ENCODE measurements around the gene RRP1B. TPM values are rescaled to one million over a fixed set of nuclear protein-coding genes. Genes with fewer than 3 reads are reported as not detected.

Gene RRP1B
- total and polyA plus RNA-seq, 4 donors, result 7.3 to 12.6 (median 8.4) TPM

- peak; percentile 78 to 81 for TF ChIP-seq RXRA (IDR thresholded peaks at IDR 0.05)
- TF ChIP-seq HNF4A (conservative IDR thresholded peaks at IDR 0.05), result no peak
- WGBS, result 17% methylated on average over 7 of the region's 7 CpGs
- peaks cover 26 to 64% (median 48%) of the 10 kb centered on the region in 4 donors for H3K4me1 ChIP-seq (ENCODE audit: control insufficient read depth in 4 of 4, insufficient read depth in 4 of 4, low read length in 3 of 4)
- H3K27me3 ChIP-seq (ENCODE audit: control insufficient read depth in 4 of 4, insufficient read depth in 4 of 4, low read length in 3 of 4), result no peaks in the 10 kb centered on the region
- peak overlapping the region; percentile 57 to 81 for H3K9ac ChIP-seq (ENCODE audit: low read depth in 1 of 2, low read length in 2 of 2)
- H3K36me3 ChIP-seq (ENCODE audit: control insufficient read depth in 4 of 4, insufficient read depth in 3 of 4, low read depth in 1 of 4, low read length in 3 of 4), result peaks cover 0 to 4% (median 0%) of the 10 kb centered on the region in 4 donors
- H3K27ac ChIP-seq (ENCODE audit: low read depth in 1 of 2, low read length in 2 of 2), result peak overlapping the region; percentile 99
- DNase-seq (ENCODE audit: low spot score), result no peak
- H3K4me3 ChIP-seq (ENCODE audit: low read depth in 1 of 3, low read length in 3 of 3), result peak overlapping the region in 1 of 3 donors; percentile 42
- no peaks in the 10 kb centered on the region for H3K9me3 ChIP-seq (ENCODE audit: control insufficient read depth in 4 of 4, low read length in 3 of 4)
Observed at GRCh38 chr21:43728154-43728466, 68.8 kb downstream of the RRP1B start.

GRCh38 chr21:43728467-43729390 is 69.4 kb downstream of the RRP1B start:
- H3K9ac ChIP-seq (ENCODE audit: low read depth in 1 of 2, low read length in 2 of 2), result peak overlapping the region; percentile 73 to 81
- WGBS, result 21% methylated on average over 59 of the region's 59 CpGs
- H3K4me3 ChIP-seq (ENCODE audit: low read depth in 1 of 3, low read length in 3 of 3), result peak overlapping the region in 2 of 3 donors; percentile 17 to 42
- peak; percentile 87 for DNase-seq (ENCODE audit: low spot score)
- TF ChIP-seq RXRA (IDR thresholded peaks at IDR 0.05) (peak in 1 of 2 donors; percentile 77), CTCF (IDR thresholded peaks at IDR 0.05; ENCODE audit: low read depth, low read length, missing input control) (no peak), EGR1 (IDR thresholded peaks at IDR 0.05; ENCODE audit: low read depth in 2 of 2) (peak in 1 of 2 donors; percentile 78), GABPA (IDR thresholded peaks at IDR 0.05 in 1 of 2, conservative IDR thresholded peaks at IDR 0.05 in 1 of 2) (peak; percentile 70 to 84), YY1 (IDR thresholded peaks at IDR 0.05) (peak; percentile 67), REST (IDR thresholded peaks at IDR 0.05) (peak; percentile 90), RAD21 (IDR thresholded peaks at IDR 0.05) (peak; percentile 15 to 25), MAX (IDR thresholded peaks at IDR 0.05) (peak; percentile 72), ZBTB33 (IDR thresholded peaks at IDR 0.05) (no peak), FOXA2 (IDR thresholded peaks at IDR 0.05) (no peak), JUND (IDR thresholded peaks at IDR 0.05) (peak; percentile 85 to 96), SP1 (IDR thresholded peaks at IDR 0.05) (peak; percentile 73), HNF4A (conservative IDR thresholded peaks at IDR 0.05) (peak; percentile 13 to 59), NR2F2 (IDR thresholded peaks at IDR 0.05) (no peak), HNF4G (IDR thresholded peaks at IDR 0.05) (no peak), TAF1 (conservative IDR thresholded peaks at IDR 0.05) (peak; percentile 49), FOXA1 (IDR thresholded peaks at IDR 0.05) (no peak), ATF3 (IDR thresholded peaks at IDR 0.05) (peak; percentile 61)
- H3K27me3 ChIP-seq (ENCODE audit: control insufficient read depth in 4 of 4, insufficient read depth in 4 of 4, low read length in 3 of 4), result no peaks in the 10 kb centered on the region
- peaks cover 0 to under 1% (median 0%) of the 10 kb centered on the region in 4 donors for H3K36me3 ChIP-seq (ENCODE audit: control insufficient read depth in 4 of 4, insufficient read depth in 3 of 4, low read depth in 1 of 4, low read length in 3 of 4)
- H3K9me3 ChIP-seq (ENCODE audit: control insufficient read depth in 4 of 4, low read length in 3 of 4), result no peaks in the 10 kb centered on the region
- peaks cover 32 to 70% (median 54%) of the 10 kb centered on the region in 4 donors for H3K4me1 ChIP-seq (ENCODE audit: control insufficient read depth in 4 of 4, insufficient read depth in 4 of 4, low read length in 3 of 4)
- H3K27ac ChIP-seq (ENCODE audit: low read depth in 1 of 2, low read length in 2 of 2), result peak overlapping the region; percentile 99

All from liver (tissue), 9 donors.